Neural cell (in vitro differentiated cells): ENCODE measurements around the gene VPS13D.

Source experiments
- EZH2 ChIP-seq: fragments of 200-600, 300-800 bp; shearing (Covaris generic), sonication (generic); IDR thresholded peaks from 2 replicates; pipeline ENCODE4 v1.6.1; 2014; ENCODE audit warnings: antibody characterized with exemption, low read length, borderline replicate concordance, mild to moderate bottlenecking; ENCODE audit not compliant: insufficient read depth, poor library complexity, severe bottlenecking
- POLR2AphosphoS5 ChIP-seq: IDR thresholded peaks from 2 replicates; pipeline ENCODE4 v1.6.1; 2012
- RAD21 ChIP-seq: fragments of 450-650 bp; conservative IDR thresholded peaks from 2 replicates; pipeline ENCODE4 v1.6.1; 2014; ENCODE audit warnings: antibody characterized with exemption, mild to moderate bottlenecking, moderate library complexity
- TF ChIP-seq, protein P1 (sequence below): fragments of 450-650 bp; IDR thresholded peaks from 2 replicates; pipeline ENCODE4 v1.5.1; 2014; ENCODE audit warnings: antibody characterized with exemption, mild to moderate bottlenecking, moderate library complexity; ENCODE audit not compliant: poor library complexity, severe bottlenecking

DNA sequence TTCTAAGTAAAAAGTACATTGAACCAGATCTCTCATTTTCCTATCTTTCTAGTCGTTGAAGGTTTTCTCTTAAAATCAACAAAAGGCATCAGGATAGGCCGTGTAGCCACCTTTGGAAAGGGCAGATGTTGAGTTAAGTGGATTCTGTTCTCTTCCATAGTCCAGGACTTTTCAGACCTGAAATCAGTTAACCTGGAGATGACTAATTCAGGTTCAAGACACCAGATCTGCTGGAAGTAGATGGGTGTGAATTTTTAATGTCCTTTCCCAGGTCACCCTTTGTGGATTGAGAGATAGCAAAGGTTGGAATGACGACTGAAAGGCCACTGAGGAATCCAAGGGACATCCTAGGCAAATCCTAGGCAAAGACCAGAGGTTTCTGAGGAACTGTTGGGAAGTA lies 215.4 kb downstream of the VPS13D start:
- no peak for TF ChIP-seq POLR2AphosphoS5
- TF ChIP-seq, protein P1, sequence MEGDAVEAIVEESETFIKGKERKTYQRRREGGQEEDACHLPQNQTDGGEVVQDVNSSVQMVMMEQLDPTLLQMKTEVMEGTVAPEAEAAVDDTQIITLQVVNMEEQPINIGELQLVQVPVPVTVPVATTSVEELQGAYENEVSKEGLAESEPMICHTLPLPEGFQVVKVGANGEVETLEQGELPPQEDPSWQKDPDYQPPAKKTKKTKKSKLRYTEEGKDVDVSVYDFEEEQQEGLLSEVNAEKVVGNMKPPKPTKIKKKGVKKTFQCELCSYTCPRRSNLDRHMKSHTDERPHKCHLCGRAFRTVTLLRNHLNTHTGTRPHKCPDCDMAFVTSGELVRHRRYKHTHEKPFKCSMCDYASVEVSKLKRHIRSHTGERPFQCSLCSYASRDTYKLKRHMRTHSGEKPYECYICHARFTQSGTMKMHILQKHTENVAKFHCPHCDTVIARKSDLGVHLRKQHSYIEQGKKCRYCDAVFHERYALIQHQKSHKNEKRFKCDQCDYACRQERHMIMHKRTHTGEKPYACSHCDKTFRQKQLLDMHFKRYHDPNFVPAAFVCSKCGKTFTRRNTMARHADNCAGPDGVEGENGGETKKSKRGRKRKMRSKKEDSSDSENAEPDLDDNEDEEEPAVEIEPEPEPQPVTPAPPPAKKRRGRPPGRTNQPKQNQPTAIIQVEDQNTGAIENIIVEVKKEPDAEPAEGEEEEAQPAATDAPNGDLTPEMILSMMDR, result no peak
- TF ChIP-seq RAD21, result no peak
- no peak for TF ChIP-seq EZH2
